OCI-LY1 (cell line): Measurements from ENCODE around the gene PPP1R2C.

Experiments
- EZH2 ChIP-seq: fragments of 200-600 bp; sonication (generic), shearing (Covaris generic); IDR thresholded peaks from 2 replicates; pipeline ENCODE4 v1.8.0; 2017; ENCODE audit warnings: borderline replicate concordance, mixed run types, mild to moderate bottlenecking, antibody characterized with exemption, low read length, moderate library complexity, mixed read lengths
- TF ChIP-seq, protein P1 (sequence below): fragments of 200-600 bp; sonication (generic), shearing (Covaris generic); IDR thresholded peaks from 2 replicates; pipeline ENCODE4 v1.5.1; 2017; ENCODE audit warnings: mild to moderate bottlenecking, antibody characterized with exemption, low read length, moderate library complexity, mixed read lengths

DNA sequence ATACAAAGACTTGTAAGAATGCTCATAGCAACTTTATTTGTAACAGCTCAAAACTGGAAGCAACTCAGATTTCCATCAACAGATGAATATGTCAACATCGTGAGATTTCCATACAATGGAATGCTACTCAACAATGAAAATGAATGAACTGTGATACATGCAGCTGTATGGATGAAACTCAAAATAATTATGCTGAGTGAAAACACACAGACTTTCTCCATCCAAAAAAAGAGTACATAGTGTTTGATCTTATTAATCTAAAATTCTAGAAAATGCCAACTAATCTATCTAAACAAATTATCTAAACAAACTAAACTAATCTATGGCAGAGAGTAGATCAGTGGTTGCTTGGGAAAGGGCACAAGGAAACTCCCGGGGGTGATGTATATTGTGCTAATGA is 42.7 kb downstream of the PPP1R2C start:
- TF ChIP-seq, protein P1, sequence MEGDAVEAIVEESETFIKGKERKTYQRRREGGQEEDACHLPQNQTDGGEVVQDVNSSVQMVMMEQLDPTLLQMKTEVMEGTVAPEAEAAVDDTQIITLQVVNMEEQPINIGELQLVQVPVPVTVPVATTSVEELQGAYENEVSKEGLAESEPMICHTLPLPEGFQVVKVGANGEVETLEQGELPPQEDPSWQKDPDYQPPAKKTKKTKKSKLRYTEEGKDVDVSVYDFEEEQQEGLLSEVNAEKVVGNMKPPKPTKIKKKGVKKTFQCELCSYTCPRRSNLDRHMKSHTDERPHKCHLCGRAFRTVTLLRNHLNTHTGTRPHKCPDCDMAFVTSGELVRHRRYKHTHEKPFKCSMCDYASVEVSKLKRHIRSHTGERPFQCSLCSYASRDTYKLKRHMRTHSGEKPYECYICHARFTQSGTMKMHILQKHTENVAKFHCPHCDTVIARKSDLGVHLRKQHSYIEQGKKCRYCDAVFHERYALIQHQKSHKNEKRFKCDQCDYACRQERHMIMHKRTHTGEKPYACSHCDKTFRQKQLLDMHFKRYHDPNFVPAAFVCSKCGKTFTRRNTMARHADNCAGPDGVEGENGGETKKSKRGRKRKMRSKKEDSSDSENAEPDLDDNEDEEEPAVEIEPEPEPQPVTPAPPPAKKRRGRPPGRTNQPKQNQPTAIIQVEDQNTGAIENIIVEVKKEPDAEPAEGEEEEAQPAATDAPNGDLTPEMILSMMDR: no peak
- no peak for TF ChIP-seq EZH2
